H1 (cell line): ENCODE results near the gene ISG20L2. TPM values are rescaled to one million over a fixed set of nuclear protein-coding genes. Genes with fewer than 3 reads are reported as not detected.

Source experiments
- CTCF ChIA-PET: fragments of 300-600 bp; sonication (Branson Sonifier 250); formaldehyde crosslinking; loops from one replicate; lab custom pipeline; 2021; ENCODE audit not compliant: partially characterized antibody; lab: Charles Lee
- POLR2A ChIA-PET: fragments of 300-600 bp; sonication (Branson Sonifier 250); formaldehyde crosslinking; loops from one replicate; lab custom pipeline; 2021; ENCODE audit warnings: inconsistent platforms; ENCODE audit not compliant: partially characterized antibody; lab: Charles Lee
- DNase-seq, 2 experiments: peaks; one replicate each; pipeline versions ENCODE4 v3.0.0 to v3.0.0-alpha.2; 2010 to 2022; ENCODE audit warnings: low spot score in 2 of 2, low read depth in 1 of 2, mixed read lengths in 1 of 2
- FAIRE-seq: peaks from 2 replicates; lab custom pipeline; 2011; peaks lifted over from hg19 to GRCh38; lab: Jason Lieb, UNC
- H2AFZ ChIP-seq: 2 replicates; pipeline ENCODE4 v1.8.1; 2012; ENCODE audit warnings: low read length, inconsistent platforms
- H2AK5ac ChIP-seq: 2 replicates; pipeline ENCODE4 v1.6.1; 2013; ENCODE audit warnings: low read depth, low read length
- H2BK120ac ChIP-seq: replicated peaks from 2 replicates; pipeline ENCODE3; 2013; ENCODE audit warnings: low read depth, low read length, inconsistent platforms
- H2BK12ac ChIP-seq: 2 replicates; pipeline ENCODE4 v1.6.1; 2013; ENCODE audit warnings: low read depth, low read length
- H2BK15ac ChIP-seq: 2 replicates; pipeline ENCODE4 v1.6.1; 2013; ENCODE audit warnings: low read length
- H2BK20ac ChIP-seq: 2 replicates; pipeline ENCODE4 v1.6.1; 2013; ENCODE audit warnings: low read length
- H2BK5ac ChIP-seq: 2 replicates; pipeline ENCODE4 v1.6.1; 2013; ENCODE audit warnings: low read depth, low read length
- H3K14ac ChIP-seq: 2 replicates; pipeline ENCODE4 v1.6.1; 2013; ENCODE audit warnings: inconsistent platforms; ENCODE audit not compliant: insufficient read length
- H3K18ac ChIP-seq: 2 replicates; pipeline ENCODE4 v1.6.1; 2013; ENCODE audit warnings: low read length; ENCODE audit errors: extremely low read depth
- H3K23ac ChIP-seq: 2 replicates; pipeline ENCODE4 v1.6.1; 2013; ENCODE audit warnings: inconsistent platforms; ENCODE audit not compliant: insufficient read length
- H3K23me2 ChIP-seq: 2 replicates; pipeline ENCODE4 v1.6.1; 2013; ENCODE audit warnings: low read depth, low read length
- H3K27ac ChIP-seq: 2 replicates; pipeline ENCODE4 v1.6.1; 2011; ENCODE audit warnings: low read depth, low read length, inconsistent platforms
- H3K27me3 ChIP-seq, 4 experiments: replicated peaks in 1 of 4; 1 replicate in 1 of 4; 2 replicates in 3 of 4; pipeline versions ENCODE4 v1.6.1 to v1.8.1; 2011 to 2013; ENCODE audit warnings: low read length in 3 of 4, mild to moderate bottlenecking in 3 of 4, inconsistent platforms in 2 of 4, mixed read lengths in 2 of 4, moderate library complexity in 1 of 4; ENCODE audit not compliant: control insufficient read depth in 3 of 4, insufficient read depth in 3 of 4; ENCODE audit errors: extremely low read depth in 1 of 4
- H3K36me3 ChIP-seq, 4 experiments: 2 replicates each; pipeline versions ENCODE4 v1.6.1 to v1.8.1; 2011 to 2013; ENCODE audit warnings: mild to moderate bottlenecking in 4 of 4, low read length in 3 of 4, moderate library complexity in 2 of 4, control low read depth in 1 of 4, inconsistent platforms in 1 of 4; ENCODE audit not compliant: insufficient read depth in 4 of 4, control insufficient read depth in 2 of 4
- H3K4ac ChIP-seq: replicated peaks from 2 replicates; pipeline ENCODE3; 2013; ENCODE audit warnings: low read length, low read depth, mixed read lengths, inconsistent platforms; ENCODE audit not compliant: insufficient read length
- H3K4me1 ChIP-seq, 4 experiments: replicated peaks in 1 of 4; 1 replicate in 1 of 4; 2 replicates in 3 of 4; pipeline versions ENCODE4 v1.6.1 to v1.8.1; 2011 to 2013; ENCODE audit warnings: low read length in 3 of 4, inconsistent platforms in 2 of 4, mixed read lengths in 1 of 4; ENCODE audit not compliant: insufficient read depth in 4 of 4, control insufficient read depth in 3 of 4
- H3K4me2 ChIP-seq, 2 experiments: 2 replicates each; pipeline versions ENCODE4 v1.6.1 to v1.8.1; 2011 to 2013; ENCODE audit warnings: low read depth in 2 of 2, low read length in 2 of 2, control low read depth in 1 of 2, inconsistent platforms in 1 of 2, mild to moderate bottlenecking in 1 of 2; ENCODE audit not compliant: insufficient read depth in 1 of 2
- H3K4me3 ChIP-seq, 4 experiments: fragments of 200-600, 300-600 bp in 1 of 4; sonication (generic), shearing (Covaris generic), sonication (Bioruptor Twin) in 1 of 4; 2 replicates each; pipeline versions ENCODE4 v1.5.1 to v1.8.1; 2011 to 2016; ENCODE audit warnings: low read length in 4 of 4, low read depth in 3 of 4, control low read depth in 2 of 4, inconsistent platforms in 2 of 4, mild to moderate bottlenecking in 2 of 4, mixed read lengths in 1 of 4, moderate library complexity in 1 of 4; ENCODE audit not compliant: insufficient read depth in 2 of 4; ENCODE audit errors: extremely low read depth in 1 of 4
- H3K56ac ChIP-seq: replicated peaks from 2 replicates; pipeline ENCODE3; 2013; ENCODE audit warnings: low read depth, mild to moderate bottlenecking, mixed read lengths, low read length, inconsistent platforms; ENCODE audit not compliant: insufficient read length
- H3K79me1 ChIP-seq: 2 replicates; pipeline ENCODE4 v1.6.1; 2013; ENCODE audit warnings: low read depth, low read length, control low read depth
- H3K79me2 ChIP-seq, 2 experiments: 2 replicates each; pipeline versions ENCODE4 v1.6.1 to v1.8.1; 2012 to 2013; ENCODE audit warnings: low read length in 2 of 2, mild to moderate bottlenecking in 2 of 2, inconsistent platforms in 1 of 2; ENCODE audit not compliant: insufficient read depth in 2 of 2, control insufficient read depth in 1 of 2
- H3K9ac ChIP-seq, 4 experiments: replicated peaks in 1 of 4; 1 replicate in 1 of 4; 2 replicates in 3 of 4; pipeline versions ENCODE4 v1.6.1 to v1.8.1; 2011 to 2013; ENCODE audit warnings: low read depth in 3 of 4, low read length in 3 of 4, control low read depth in 2 of 4, mild to moderate bottlenecking in 2 of 4, moderate library complexity in 2 of 4, inconsistent platforms in 1 of 4; ENCODE audit errors: extremely low read depth in 1 of 4
- H3K9me3 ChIP-seq, 2 experiments: 2 replicates each; pipeline versions ENCODE4 v1.6.1 to v1.8.1; 2012 to 2013; ENCODE audit warnings: mild to moderate bottlenecking in 2 of 2, moderate library complexity in 2 of 2, control low read depth in 1 of 2, inconsistent platforms in 1 of 2, low read depth in 1 of 2, low read length in 1 of 2, mixed read lengths in 1 of 2; ENCODE audit not compliant: insufficient read depth in 2 of 2
- H4K20me1 ChIP-seq, 2 experiments: replicated peaks in 1 of 2; 2 replicates each; pipeline versions ENCODE3 to v1.8.1; 2011 to 2013; ENCODE audit warnings: inconsistent platforms in 2 of 2, low read length in 2 of 2, mild to moderate bottlenecking in 1 of 2; ENCODE audit not compliant: insufficient read depth in 2 of 2, control insufficient read depth in 1 of 2
- H4K5ac ChIP-seq: 2 replicates; pipeline ENCODE4 v1.6.1; 2013; ENCODE audit warnings: low read length, low read depth, mixed read lengths, inconsistent platforms; ENCODE audit not compliant: insufficient read length
- H4K8ac ChIP-seq: 2 replicates; pipeline ENCODE4 v1.8.0; 2013; ENCODE audit warnings: mild to moderate bottlenecking, moderate library complexity, low read length, inconsistent platforms; ENCODE audit not compliant: insufficient read depth; ENCODE audit errors: extremely low read depth
- H4K91ac ChIP-seq: replicated peaks from 2 replicates; pipeline ENCODE3; 2013; ENCODE audit warnings: low read length, mixed read lengths, inconsistent platforms; ENCODE audit not compliant: insufficient read length
- CTBP2 ChIP-seq: IDR thresholded peaks from 2 replicates; pipeline ENCODE4 v1.7.0; 2011; ENCODE audit warnings: borderline replicate concordance, mild to moderate bottlenecking, moderate library complexity, mixed read lengths, low read length; ENCODE audit not compliant: insufficient read depth, insufficient read length
- FOSL1 ChIP-seq: IDR thresholded peaks from 2 replicates; pipeline ENCODE4 v1.6.1; 2011; ENCODE audit warnings: mild to moderate bottlenecking, low read depth, low read length, moderate library complexity; ENCODE audit not compliant: insufficient read depth
- HDAC2 ChIP-seq, 2 experiments: fragments of 300-600 bp in 1 of 2; sonication (generic) in 1 of 2; IDR thresholded peaks; 2 replicates each; pipeline ENCODE4 v1.6.1; 2011 to 2012; ENCODE audit warnings: low read depth in 2 of 2, low read length in 2 of 2, mild to moderate bottlenecking in 2 of 2, moderate library complexity in 2 of 2, borderline replicate concordance in 1 of 2, inconsistent platforms in 1 of 2
- JUN ChIP-seq: IDR thresholded peaks from 2 replicates; pipeline ENCODE4 v1.6.1; 2011; ENCODE audit warnings: low read depth, mild to moderate bottlenecking, improper control_type of control experiment, low read length
- JUND ChIP-seq: IDR thresholded peaks from 2 replicates; pipeline ENCODE4 v1.6.1; 2011; ENCODE audit warnings: mild to moderate bottlenecking, improper control_type of control experiment, low read length
- KDM1A ChIP-seq: fragments of 200-600, 300-600 bp; sonication (generic); IDR thresholded peaks from 2 replicates; pipeline ENCODE4 v1.7.1; 2016; ENCODE audit warnings: mild to moderate bottlenecking, low read length, borderline replicate concordance
- NANOG ChIP-seq: IDR thresholded peaks from 2 replicates; pipeline ENCODE4 v1.6.1; 2011; ENCODE audit warnings: low read length, low read depth, mild to moderate bottlenecking, inconsistent platforms; ENCODE audit not compliant: insufficient read depth, poor library complexity, severe bottlenecking
- NRF1 ChIP-seq: IDR thresholded peaks from 2 replicates; pipeline ENCODE4 v1.6.1; 2011; ENCODE audit warnings: mild to moderate bottlenecking, low read depth, low read length, improper control_type of control experiment
- RAD21 ChIP-seq, 2 experiments: IDR thresholded peaks in 1 of 2; conservative IDR thresholded peaks in 1 of 2; 2 replicates each; pipeline ENCODE4 v1.6.1; 2011; ENCODE audit warnings: low read depth in 2 of 2, low read length in 2 of 2, improper control_type of control experiment in 1 of 2, inconsistent platforms in 1 of 2, mild to moderate bottlenecking in 1 of 2, moderate library complexity in 1 of 2
- TAF7 ChIP-seq: optimal IDR thresholded peaks from 2 replicates; pipeline ENCODE3; 2011; ENCODE audit warnings: low read depth, mild to moderate bottlenecking, inconsistent platforms, low read length, moderate library complexity, borderline replicate concordance
- TBP ChIP-seq: IDR thresholded peaks from 2 replicates; pipeline ENCODE4 v1.6.1; 2011; ENCODE audit warnings: low read depth, low read length, improper control_type of control experiment
- TCF12 ChIP-seq: IDR thresholded peaks from 2 replicates; pipeline ENCODE4 v1.6.1; 2011; ENCODE audit warnings: low read depth, mild to moderate bottlenecking, low read length
- ZNF274 ChIP-seq: IDR thresholded peaks from 2 replicates; pipeline ENCODE4 v1.7.0; 2012; ENCODE audit warnings: low read length, borderline replicate concordance; ENCODE audit errors: extremely low read depth
- WGBS, 2 experiments: shearing (Covaris generic) in 1 of 2; methylation state at CpG; one replicate each; pipeline versions ENCODE4 v1.1.6 to v1.1.7; 2013 to 2015; ENCODE audit warnings: low lambda C conversion rate in 2 of 2, mixed read lengths in 2 of 2, inconsistent platforms in 1 of 2, low coverage in 1 of 2, missing lambda C conversion rate in 1 of 2; ENCODE audit not compliant: insufficient replicate concordance in 2 of 2, insufficient coverage in 1 of 2, insufficient read length in 1 of 2; ENCODE audit errors: extremely low coverage in 1 of 2, missing lambda C conversion rate in 1 of 2; 5-methylcytosine and 5-hydroxymethylcytosine counted together
- polyA plus RNA-seq, 7 experiments: library from polyadenylated mRNA; depleted of rRNA in 3 of 7; stranded (reverse) in 5 of 7; unstranded in 2 of 7; fragments of >200 nt in 5 of 7; fragments of 200-250 nt in 2 of 7; gene quantifications; 1 replicate in 5 of 7; 2 replicates in 1 of 7; 4 replicates in 1 of 7; pipeline versions ENCODE4 v1.2.1 to v1.2.3, GENCODE V29; 2011 to 2013; ENCODE audit warnings: missing spikeins in 2 of 7, mixed read lengths in 2 of 7
- total RNA-seq: library from RNA; stranded (reverse); fragmentation: NEBNext Ultra II Directional; extraction: Animal tissue kit (Norgen Biotek cat#: 25700); gene quantifications from 2 replicates; pipeline ENCODE4 v1.2.1, GENCODE V29; 2021

Gene ISG20L2
- total and polyA plus RNA-seq, 2 of the 8 experiments (the other 6 are each of a cell fraction or from before 2014, with no cell fraction given), result 47.5 to 53.0 TPM

DNA sequence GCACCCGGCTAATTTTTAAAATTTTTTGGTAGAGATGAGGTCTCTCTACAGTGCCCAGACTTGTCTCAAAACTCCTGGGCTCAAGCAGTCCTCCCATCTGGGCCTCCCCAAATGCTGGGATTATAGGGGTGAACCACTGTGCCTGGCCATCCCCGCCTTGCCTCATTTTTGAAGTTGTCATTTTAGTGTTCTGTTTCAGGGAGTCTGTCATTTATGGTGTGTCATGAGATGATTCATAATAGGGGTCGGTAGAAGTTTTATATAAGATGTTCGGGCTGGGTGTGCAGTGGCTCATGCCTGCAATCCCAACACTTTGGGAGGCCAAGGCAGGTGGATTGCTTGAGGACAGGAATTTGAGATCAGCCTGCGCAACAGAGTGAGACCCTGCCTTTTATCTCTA, 47.2 kb upstream of the ISG20L2 start:
- Histone ChIP-seq H3K23me2 (no peaks in the 10 kb centered on the region), H3K56ac (no peak overlapping the region), H2BK20ac (no peak overlapping the region), H2AK5ac (no peak overlapping the region), H4K91ac (no peak overlapping the region), H3K4me2 (no peak overlapping the region), H2BK120ac (no peak overlapping the region), H4K8ac (no peak overlapping the region), H3K9me3 (no peaks in the 10 kb centered on the region), H3K14ac (no peak overlapping the region), H3K9ac (no peak overlapping the region), H2BK15ac (no peak overlapping the region), H2BK5ac (no peak overlapping the region), H3K23ac (no peak overlapping the region), H3K4me3 (no peak overlapping the region), H3K79me2 (peaks cover 20 to 87% of the 10 kb centered on the region in 2 experiments), H3K36me3 (peaks cover 0 to 12% (median 2%) of the 10 kb centered on the region in 4 experiments; a peak in 3 of 8 replicates), H4K20me1 (peaks cover 10 to 14% of the 10 kb centered on the region in 2 experiments), H2AFZ (no peak overlapping the region), H4K5ac (no peak overlapping the region), H3K27me3 (no peaks in the 10 kb centered on the region), H3K27ac (no peak overlapping the region), H3K79me1 (peaks cover 14% of the 10 kb centered on the region), H3K4me1 (no peaks in the 10 kb centered on the region), H3K4ac (no peak overlapping the region), H3K18ac (no peak overlapping the region), H2BK12ac (no peak overlapping the region)
- no peak for DNase-seq
- WGBS, 2 experiments, result 97% methylated on average over 5 of the region's 5 CpGs; no CpG with 5 or more reads in 1 of the 2 experiments
- CTCF ChIA-PET, result interaction anchor here (1.4 to 4.8 kb wide), 4 partner anchors 16 to 86 kb away, joined by 3 to 20 read pairs (median 4); no protein-coding TSS in a partner anchor
- FAIRE-seq, result no peak
- POLR2A ChIA-PET, result interaction anchor here (0.7 to 1.8 kb wide), 3 partner anchors 10 to 115 kb away, joined by 3 to 5 read pairs (median 4); partner anchors contain the start of gene HDGF
- TF ChIP-seq RAD21 (IDR thresholded peaks at IDR 0.05 in 1 of 2, conservative IDR thresholded peaks at IDR 0.05 in 1 of 2; ENCODE audit: low read depth in 2 of 2, low read length in 2 of 2) (no peak), TCF12 (no peak), NRF1 (no peak), JUN (no peak), JUND (no peak), NANOG (no peak), HDAC2 (IDR thresholded peaks at IDR 0.05; ENCODE audit: borderline replicate concordance in 1 of 2, low read depth in 2 of 2, low read length in 2 of 2) (no peak), ZNF274 (no peak), CTBP2 (no peak), FOSL1 (no peak), TBP (no peak), TAF7 (no peak), KDM1A (no peak)
